ENCODE measurements around the gene TEC.

The TEC gene

GRCh38 chr4:48085821-48086589, 183.6 kb downstream of the TEC start:
- Histone ChIP-seq H3K4me3 (ENCODE audit: low read length) (no peak overlapping the region), H3K4me1 (ENCODE audit: insufficient read depth, low read length) (no peaks in the 10 kb centered on the region; the same call in 1 of the 2 replicates), H3K27me3 (ENCODE audit: insufficient read depth, low read length) (no peaks in the 10 kb centered on the region), H3K9me3 (ENCODE audit: insufficient read depth, low read depth, low read length) (no peaks in the 10 kb centered on the region), H3K27ac (ENCODE audit: low read length) (no peak overlapping the region), H3K9ac (ENCODE audit: low read depth, low read length) (no peak overlapping the region), H3K36me3 (ENCODE audit: insufficient read depth, low read depth, low read length) (no peaks in the 10 kb centered on the region)
